Ecto neural progenitor cell (in vitro differentiated cells): ENCODE data around the gene OR5AK2.
"Not testable (repeated sequence)": the region's sequence is repeated elsewhere in the genome, so short reads cannot be mapped to it uniquely, and the experiment has no call there.

Experiments used
- DNase-seq: peaks from one replicate; pipeline ENCODE4 v3.0.0-alpha.2; 2018; ENCODE audit warnings: low spot score

OR5AK2 gene, protein sequence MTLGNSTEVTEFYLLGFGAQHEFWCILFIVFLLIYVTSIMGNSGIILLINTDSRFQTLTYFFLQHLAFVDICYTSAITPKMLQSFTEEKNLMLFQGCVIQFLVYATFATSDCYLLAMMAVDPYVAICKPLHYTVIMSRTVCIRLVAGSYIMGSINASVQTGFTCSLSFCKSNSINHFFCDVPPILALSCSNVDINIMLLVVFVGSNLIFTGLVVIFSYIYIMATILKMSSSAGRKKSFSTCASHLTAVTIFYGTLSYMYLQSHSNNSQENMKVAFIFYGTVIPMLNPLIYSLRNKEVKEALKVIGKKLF

DNA sequence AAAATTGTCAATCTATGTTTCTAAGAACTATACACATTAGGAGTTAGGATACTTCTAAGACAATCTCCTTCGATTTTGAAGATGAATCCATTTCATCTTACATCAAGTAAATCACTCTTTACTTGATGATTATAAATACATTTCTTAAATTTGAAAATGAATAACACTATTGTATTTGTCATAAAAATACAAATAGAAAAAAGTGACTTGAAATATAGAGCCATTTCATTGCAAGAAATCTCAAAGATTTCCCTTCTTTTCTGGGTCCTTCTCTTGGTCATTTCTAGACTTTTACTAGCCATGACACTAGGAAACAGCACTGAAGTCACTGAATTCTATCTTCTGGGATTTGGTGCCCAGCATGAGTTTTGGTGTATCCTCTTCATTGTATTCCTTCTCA lies at the start of gene OR5AK2:
TSS of gene OR5AK2 (plus strand) at position 301 of the 400 bp plus-strand sequence. CDS start at position 301, 0 bp downstream.
- no peak for DNase-seq

DNA sequence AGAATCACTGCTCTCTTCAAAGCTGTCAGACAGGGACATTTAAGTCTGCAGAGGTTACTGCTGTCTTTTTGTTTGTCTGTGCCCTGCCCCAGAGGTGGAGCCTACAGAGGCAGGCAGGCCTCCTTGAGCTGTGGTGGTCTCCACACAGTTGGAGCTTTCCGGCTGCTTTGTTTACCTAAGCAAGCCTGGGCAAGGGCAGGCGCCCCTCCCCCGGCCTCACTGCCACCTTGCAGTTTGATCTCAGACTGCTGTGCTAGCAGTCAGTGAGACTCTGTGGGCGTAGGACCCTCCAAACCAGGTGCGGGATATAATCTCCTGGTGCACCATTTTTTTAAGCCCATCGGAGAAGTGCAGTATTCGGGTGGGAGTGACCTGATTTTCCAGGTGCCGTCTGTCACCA lies 43.2 kb upstream of the OR5AK2 start:
- not testable (repeated sequence) for DNase-seq

DNA sequence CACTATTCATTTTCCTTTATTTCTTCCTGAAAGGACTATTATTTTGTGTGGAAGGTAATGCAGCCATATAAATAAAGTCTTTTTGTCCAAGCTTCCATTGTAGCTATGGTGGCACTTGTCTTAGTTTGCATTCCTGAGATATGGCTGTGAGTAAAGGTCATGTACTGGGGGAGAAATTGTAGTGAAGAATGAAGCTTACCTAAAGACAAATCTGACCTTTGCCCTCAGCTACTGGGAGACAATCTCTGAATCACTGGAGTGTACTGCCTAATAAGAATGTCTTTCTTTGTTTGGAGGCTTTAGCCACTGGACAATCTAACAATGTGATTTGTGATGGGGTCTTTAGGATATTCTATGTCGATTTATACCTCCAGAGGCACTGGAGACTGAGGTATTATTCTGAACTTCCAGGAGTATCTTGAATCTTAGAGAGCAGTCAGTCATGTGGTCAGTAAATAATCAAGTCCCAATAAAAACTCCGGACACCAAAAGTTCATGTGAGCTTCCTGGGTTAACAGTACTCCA lies 39.7 kb upstream of the OR5AK2 start:
- DNase-seq = no peak

DNA sequence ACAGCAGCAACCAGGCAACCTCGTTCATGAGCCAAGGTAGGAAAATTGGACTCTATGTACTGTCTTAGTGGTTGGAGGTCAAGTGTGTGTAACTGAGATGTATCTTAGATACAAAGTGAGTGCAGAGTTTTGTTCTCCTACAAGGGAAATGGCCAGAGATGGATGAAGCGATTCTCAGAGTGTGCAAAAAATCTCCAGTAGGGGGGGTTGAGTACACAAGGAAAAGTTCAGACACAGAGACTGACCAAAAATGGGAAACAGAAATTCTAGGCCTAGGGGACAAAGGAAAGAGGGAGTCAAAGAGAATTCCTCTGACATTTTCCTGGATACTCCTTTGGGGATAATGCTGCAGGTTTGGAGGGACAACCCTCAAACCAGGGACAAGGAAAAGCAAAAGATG lies 38.2 kb upstream of the OR5AK2 start:
- no peak for DNase-seq

DNA sequence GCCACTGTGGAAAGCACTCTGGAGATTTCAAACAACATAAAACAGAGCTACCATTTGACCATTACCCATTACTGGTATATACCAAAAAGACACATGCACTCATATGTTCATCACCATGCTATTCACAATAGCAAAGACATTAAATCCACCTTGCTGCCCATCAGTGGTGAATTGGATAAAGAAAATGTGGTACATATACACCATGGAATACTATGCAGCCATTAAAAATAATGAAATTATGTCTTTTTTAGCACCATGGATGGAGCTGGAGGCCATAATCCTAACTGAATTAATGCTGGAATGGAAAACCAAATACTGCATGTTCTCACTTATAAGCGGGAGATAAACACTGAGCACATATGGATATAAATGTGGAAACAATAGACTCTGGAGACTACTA lies 34.8 kb upstream of the OR5AK2 start:
- DNase-seq = not testable (repeated sequence)

DNA sequence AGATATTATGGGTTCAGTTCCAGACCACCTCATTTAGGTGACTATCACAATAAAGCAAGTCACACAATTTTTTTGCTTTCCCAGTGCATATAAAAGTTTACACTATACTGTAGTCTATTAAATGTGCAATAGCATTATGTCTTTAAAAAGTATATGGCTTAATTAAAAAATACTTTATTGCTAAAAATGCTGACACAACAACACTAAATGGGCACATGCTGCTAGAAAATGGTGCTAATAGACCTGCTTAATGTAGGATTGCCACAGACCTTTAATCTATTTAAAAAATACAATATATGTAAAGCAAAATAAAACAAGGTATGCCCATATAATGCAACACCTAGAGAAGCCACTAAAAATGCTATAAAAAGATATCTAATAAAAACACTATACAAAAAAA lies 27.1 kb upstream of the OR5AK2 start:
- no peak for DNase-seq

DNA sequence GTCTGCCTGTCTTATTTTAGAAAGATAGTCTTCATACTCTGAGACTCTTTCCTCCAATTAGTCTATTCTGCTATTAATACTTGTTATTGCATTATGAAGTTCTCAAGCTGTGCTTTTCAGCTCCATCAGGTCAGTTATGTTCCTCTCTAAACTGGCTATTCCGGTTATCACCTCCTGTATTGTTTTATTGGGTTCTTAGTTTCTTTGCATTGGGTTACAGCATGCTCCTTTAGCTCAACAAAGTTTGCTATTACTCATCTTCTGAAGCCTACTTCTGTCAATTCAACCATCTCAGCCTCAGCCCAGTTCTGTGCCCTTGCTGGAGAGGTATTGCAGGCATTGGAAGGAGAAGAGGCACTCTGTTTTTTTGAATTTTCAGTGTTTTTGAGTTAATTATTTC lies 21.0 kb upstream of the OR5AK2 start:
- DNase-seq = no peak

DNA sequence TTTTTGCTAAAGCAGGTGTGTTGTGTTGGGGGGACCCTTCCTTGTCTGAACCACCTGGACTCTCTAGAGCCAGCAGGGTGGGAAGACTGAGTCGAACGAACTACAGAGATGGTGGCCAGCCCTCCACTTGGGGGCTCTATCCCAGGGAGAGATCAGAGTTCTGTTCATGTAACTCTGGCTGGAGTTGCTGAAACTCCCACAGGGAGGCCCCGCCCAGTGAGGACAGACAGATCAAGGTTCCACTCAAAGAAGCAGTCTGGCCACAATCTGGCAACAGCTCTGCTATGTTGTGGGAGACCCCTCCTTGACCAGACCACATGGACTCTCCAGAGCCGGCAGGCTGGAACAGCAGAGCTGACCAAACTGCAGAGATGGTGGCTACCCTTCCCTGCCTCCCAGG lies 20.2 kb upstream of the OR5AK2 start:
- DNase-seq = no peak

DNA sequence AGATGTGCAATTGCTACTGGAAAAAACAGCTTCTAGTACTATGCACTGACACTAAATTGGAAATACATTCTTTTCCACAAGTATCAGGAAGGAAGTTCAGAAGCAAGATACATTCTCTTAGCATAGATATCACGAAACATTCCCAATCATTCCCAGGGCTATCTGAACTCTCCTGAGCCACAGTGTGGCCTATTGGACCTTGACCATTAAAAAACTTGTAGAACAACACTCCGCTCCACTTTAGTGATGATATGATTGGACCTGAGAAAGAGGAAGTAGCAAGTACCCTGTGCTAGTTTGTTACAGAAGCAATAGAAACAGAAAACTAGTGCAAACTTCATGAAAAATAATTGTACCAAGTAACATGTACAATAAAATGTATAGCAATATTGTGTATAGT lies 11.4 kb upstream of the OR5AK2 start:
- no peak for DNase-seq

DNA sequence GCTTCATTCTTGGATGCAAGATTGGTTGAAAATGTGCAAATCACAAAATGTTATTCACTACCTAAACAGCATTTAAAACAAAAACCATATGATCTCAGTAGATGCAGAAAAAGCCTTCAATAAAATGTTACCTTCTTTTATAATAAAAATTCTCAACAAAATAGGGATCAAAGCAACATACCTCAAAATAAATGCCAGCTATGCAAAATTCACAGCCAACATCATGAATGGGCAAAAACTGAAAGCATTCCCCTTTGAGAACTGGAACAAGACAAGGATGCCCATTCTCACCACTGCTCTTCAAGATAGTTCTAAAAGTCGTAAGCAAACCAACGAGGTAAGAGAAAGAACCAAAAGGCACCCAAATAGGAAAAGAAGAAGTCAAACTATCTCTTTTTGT lies 2.0 kb downstream of the OR5AK2 start:
- no peak for DNase-seq

DNA sequence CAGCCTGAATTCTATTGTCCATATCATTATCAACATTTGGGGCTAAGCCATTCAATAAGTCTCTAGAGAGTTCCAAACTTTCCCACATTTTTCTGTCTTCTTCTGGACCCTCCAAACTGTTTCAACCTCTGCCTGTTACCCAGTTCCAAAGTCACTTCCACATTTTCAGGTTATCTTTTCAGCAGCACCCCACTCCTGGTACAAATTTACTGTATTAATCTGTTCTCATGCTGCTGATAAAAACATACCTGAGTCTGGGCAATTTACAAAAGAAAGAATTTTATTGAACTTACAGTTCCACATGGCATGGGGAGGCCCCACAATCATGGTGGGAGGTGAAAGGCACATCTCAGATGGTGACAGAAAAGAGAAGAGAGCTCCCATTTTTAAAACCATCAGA lies 5.8 kb downstream of the OR5AK2 start:
- no peak for DNase-seq

DNA sequence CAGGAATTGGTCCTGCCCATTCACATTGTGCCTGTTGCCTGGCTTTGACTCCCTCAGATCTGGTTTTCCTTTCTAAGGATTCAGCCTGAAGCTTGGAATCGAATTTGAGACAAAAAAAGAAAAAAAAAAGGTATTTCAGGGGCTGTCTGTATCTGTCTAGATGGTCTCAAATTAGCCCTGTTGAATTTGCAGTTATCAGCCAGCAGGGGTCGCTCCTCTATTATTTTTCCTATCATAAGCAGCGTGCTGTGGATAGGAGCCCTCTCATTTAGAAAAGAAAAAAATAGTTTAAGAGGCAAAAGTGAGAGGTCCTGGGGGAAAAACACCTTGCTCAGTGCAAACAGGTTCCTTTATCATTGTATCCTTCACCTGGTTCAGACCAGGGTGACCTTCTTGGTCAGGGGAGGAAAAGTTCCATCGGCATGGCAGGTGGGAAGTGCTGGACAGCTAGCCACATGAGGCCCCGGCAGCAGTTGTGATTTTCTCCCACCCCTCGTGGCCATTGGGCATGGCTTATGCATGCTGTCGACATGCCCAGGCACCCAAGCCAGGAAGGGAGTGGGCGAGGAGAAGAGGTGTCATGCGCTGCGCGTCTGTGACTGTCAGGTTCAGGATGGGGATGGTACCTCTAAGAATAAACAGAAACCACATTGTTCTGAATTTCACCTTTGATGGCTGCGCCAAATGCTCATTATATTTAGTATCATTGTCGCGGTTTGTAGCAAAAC lies 13.1 kb downstream of the OR5AK2 start:
- no peak for DNase-seq

DNA sequence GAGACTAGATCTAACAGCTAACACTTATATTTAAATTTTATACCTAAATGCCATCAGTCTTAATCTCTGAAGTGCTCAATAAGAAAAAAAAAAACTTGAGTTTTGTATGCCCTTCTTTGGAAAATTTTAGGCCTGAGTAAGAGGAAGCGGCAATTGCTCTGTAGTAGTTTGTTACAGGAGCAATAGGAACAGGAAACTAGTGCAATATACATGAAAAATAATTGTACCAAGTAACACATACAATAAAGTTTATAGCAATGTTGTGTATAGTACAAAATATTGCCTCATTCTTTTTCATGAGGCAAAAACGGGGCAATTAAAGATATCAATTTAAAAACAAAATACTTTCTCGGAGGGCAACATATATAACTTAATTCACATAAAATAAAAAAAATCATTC lies 19.7 kb downstream of the OR5AK2 start:
- no peak for DNase-seq

DNA sequence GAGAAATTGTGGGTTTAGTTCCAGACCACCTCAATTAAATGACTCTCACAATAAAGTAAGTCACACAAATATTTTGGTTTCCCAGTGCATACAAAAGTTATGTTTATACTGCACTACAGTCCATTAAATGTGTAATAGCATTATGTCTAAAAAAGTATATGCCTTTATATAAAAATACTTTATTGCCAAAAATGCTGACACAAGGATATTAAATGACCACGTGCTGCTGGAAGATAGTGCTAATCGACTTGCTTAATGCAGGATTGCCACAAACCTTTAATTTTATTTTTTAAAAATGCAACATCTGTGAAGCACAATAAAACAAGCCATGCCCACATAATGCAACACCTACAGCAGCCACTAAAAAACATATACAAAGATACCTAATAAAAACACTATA lies 27.0 kb downstream of the OR5AK2 start:
- DNase-seq = no peak

DNA sequence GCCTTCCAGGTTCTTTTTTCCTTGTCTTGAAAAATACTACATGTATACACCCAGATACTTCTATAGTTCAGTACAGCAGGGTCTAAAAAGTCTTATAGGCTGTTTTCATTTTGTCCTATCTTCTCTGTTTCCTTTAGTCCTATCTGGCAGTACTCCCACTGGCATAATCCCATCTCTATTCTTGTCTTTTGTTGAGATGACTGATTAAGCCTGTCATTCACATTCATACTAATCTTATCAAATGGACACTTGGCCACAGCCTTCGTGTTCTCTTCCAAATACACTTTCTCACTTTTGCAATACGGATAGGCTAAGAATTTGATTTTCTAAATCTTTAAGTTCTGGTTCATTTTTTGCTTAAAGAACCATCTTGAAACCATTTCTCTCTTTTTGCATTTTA lies 42.8 kb downstream of the OR5AK2 start:
- no peak for DNase-seq
